ENCODE measurements around the gene COTL1.

- TF ChIP-seq TSHZ2 (CRISPR knock-in tag; IDR thresholded peaks at IDR 0.05) (no peak), SNAI2 (CRISPR knock-in tag; IDR thresholded peaks at IDR 0.05) (no peak), ZFP30 (CRISPR knock-in tag; IDR thresholded peaks at IDR 0.05) (no peak), ZNF8 (CRISPR knock-in tag; IDR thresholded peaks at IDR 0.05) (no peak), OSR1 (CRISPR knock-in tag; IDR thresholded peaks at IDR 0.05) (no peak), TCF4 (CRISPR knock-in tag; IDR thresholded peaks at IDR 0.05; ENCODE audit: borderline replicate concordance) (no peak), ESRRG (CRISPR knock-in tag; IDR thresholded peaks at IDR 0.05) (no peak), RARB (CRISPR knock-in tag; IDR thresholded peaks at IDR 0.05) (no peak), ZFP3 (CRISPR knock-in tag; IDR thresholded peaks at IDR 0.05) (no peak)
- TF ChIP-seq, protein P1, sequence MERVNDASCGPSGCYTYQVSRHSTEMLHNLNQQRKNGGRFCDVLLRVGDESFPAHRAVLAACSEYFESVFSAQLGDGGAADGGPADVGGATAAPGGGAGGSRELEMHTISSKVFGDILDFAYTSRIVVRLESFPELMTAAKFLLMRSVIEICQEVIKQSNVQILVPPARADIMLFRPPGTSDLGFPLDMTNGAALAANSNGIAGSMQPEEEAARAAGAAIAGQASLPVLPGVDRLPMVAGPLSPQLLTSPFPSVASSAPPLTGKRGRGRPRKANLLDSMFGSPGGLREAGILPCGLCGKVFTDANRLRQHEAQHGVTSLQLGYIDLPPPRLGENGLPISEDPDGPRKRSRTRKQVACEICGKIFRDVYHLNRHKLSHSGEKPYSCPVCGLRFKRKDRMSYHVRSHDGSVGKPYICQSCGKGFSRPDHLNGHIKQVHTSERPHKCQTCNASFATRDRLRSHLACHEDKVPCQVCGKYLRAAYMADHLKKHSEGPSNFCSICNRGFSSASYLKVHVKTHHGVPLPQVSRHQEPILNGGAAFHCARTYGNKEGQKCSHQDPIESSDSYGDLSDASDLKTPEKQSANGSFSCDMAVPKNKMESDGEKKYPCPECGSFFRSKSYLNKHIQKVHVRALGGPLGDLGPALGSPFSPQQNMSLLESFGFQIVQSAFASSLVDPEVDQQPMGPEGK (CRISPR knock-in tag; IDR thresholded peaks at IDR 0.05; ENCODE audit: borderline replicate concordance): no peak
These were observed 23.2 kb downstream of the COTL1 start for GRCh38 chr16:84594725-84595038.

Data from SK-N-SH treated with all-trans-retinoic acid at 6 μM for 48 hours (cell line).